ENCODE results near the gene PTPRD.

PTPRD gene

DNA sequence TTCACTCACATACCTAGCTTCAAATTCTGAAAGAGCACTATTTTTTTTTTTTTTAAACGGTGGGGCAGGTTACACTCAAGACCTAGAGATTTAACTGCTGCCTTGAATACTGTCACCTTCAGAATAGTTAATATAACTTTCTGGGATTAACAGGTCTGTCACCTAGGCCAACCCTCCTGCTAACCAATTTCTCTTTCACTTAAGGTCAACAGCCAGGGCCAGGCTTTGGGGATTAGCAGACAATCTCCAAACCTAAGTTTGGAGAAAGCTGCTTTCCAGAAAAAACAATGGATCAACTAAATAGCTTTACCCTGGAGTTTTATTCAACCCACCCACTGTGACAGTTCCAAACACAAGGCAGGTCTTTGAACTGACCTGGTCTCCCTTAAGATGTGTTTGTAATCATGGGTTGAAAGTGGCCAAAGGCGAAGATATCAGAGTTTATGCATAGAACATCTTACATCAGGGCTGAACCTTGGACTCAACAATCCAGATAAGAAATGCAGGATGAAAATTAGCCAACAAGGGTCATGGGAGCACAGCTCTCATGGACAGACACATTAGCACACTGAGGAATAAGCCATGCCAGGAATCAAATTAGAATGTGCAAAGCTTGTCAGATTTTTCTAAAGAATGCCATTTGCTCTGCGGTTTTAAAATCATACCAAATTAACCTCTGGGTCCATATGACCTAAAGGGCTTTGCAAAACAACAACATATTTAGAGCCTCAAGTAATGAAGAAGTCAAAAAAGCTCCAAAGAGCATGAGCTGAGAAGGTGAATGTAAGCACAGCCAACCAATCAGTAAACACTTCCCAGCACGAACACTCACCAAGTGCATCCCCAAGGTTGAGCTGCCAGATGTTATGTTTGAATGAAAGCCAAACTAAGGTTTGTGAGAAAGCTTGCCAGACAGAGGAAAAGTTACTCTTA, 2274.7 kb downstream of the PTPRD start:
- DNase-seq, result no peak

DNA sequence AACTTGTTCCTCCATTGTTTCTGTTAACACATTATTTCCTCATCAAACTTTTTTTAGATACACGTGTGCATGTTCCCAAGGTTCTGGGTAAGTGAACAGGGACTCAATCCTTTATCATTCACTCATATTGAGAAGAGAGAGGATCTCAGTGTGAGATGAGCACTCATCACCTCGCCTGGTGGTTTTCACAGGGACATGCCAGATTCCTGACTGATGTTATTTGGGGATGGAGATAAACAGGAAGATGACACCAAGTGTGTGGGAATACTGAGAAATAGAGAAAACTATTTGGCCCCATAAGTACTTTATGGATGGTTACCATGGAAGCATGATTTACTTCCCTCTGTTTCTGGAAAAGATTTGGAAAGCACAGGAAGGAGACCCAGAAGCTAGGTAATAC, 2279.9 kb downstream of the PTPRD start:
- no peak for DNase-seq

DNA sequence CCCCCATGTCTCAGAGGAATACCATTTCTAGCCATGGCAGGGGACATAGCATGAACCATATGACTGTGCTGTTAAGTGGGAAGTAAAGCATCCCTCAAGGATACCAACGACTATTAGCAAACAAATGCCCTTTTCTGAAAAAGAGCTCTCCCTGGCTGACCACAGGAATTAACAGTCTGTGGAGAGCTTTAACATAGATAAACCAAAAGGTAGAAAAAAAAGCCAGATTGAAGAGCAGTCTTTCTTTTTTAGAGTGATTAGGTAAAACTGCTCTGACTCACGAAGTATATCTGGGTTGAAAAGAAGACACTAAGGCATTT, 2280.5 kb downstream of the PTPRD start:
- no peak for DNase-seq

DNA sequence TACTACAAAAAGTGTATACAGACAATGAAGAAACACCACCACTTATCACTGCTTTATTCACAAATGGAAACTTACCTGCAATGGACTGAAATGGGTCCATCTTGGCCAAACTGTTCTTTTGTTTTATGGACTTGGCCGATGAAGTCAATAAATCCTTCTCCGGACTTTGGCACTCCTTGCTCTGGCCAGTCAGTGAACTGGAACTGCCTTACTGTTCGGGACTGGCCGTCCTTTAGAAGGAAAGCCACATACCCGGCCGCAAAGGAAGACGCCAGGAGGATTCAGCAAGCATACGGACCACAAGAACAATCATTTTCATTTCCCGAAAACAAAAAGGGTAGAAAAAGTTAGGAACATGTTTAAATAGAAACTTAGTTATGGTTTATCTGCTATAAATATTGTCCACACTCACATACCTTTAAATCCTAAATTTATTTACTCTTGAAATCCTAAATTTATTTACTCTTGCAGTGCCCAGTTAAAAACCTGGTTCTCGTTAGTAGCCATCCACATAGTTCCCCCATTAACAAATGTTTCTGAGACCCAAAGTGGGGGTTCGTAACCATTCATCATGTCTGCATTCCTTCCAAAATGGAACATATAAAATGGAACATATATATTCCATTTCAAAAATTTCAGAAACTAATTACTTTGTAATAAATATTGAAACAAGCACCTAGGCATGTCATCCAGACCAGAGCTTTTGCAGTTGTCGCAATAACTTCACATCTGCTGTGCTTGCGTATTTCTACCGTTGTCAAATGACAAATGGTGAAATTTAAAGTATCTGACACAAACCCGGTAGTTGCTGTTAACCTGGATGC, 2281.1 kb downstream of the PTPRD start:
- DNase-seq, result no peak

DNA sequence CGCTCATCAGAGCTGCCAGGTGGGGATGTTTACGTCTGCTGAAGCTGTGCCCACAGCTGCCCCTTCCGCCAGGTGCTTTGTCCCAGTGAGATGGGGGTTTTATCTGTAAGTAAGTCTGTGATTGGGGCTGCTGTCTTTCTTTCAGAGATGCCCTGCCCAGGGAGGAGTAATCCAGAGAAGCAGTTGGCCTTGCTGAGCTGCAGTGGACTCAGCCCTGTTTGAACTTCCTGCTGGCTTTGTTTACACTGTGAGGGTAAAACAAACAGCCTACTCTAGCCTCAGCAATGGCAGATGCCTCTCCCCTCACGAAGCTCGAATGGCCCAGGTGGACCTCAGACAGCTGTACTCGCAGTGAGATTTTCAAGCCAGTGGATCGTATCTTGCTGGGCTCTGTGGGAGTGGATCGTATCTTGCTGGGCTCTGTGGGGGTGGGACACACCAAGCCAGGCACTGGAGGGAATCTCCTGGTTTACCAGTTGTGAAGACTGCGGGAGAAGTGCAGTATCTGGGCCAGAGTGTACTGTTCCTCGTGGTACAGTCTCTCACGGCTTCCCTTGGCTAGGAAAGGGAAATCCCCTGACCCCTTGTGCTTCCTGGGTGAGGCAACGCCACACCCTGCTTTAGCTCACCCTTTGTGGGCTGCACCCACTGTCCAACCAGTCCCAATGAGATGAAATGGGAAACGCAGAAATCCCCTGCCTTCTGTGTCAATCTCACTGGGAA, 2283.1 kb downstream of the PTPRD start:
- DNase-seq, result no peak

DNA sequence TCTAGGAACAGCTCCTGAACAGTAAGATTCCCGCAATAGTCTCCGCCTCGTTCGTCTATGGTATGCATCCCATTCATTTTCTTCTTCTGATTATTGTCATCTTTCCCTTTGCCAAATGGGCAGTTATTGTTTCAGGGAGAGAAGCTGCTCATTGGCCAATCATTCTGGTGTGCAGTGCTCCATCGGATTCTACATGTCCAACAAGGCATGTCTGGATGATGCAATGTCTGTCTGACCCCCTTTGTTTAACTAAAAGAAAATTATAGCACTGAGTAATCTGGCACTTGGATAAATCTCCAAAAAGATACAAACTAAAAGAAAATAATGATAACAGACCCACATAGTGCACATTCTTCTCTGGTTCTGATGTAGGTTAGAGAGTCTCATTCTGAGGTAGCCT, 2297.6 kb downstream of the PTPRD start:
- no peak for DNase-seq

DNA sequence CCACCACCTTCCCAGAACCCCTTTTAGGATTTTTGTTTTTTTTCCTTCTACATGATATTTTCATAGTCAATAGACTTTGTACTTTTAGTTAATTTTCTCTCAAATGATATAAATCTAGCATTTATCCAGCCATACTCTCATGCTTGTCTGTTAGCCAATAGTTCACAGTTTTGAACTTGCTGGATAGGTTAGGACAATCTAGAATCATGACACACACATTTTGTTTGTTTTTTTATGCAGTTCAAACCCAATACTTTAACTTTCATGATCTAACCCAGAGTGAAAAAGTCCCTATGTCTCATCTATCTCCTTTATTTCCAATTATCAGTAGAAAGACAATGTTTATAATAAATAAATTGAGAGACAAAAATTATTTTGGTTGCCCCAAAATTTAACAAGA, 2303.5 kb downstream of the PTPRD start:
- no peak for DNase-seq

DNA sequence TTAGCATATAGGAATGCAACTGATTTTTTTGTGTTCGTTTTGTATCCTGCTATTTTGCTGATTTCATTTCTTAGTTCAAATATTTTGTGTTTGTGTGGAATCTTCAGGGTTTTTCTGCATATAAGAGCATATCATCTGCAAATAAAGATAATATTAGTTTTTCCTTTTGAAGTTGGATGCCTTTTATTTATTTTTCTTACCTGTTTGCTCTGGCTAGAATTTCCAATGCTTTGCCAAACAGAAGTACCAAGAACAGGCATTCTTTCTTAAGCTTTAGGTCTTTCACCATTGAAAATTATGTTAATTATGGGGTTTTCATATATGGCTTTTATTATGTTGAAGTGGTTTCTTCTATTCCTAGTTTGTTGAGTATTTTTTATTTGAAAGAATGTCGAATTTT, 2308.1 kb downstream of the PTPRD start:
- no peak for DNase-seq

DNA sequence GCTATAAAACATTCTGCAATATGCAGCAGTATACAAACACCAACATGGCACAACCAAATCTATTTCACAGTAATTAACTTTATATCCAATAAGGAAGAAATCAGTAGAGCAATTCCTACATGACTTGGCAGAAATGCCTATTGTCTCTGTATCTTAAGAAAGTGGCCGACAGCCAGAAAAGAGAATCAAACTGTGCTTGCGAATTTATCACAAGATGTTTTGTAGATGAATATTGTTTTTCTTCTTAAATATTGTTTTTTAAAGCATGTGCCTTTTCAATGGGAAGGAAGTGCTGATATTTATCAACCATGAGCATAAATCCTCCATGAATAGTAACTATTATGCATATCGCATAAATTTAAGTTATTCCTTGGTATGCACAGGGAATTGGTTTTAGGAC, 2311.5 kb downstream of the PTPRD start:
- DNase-seq, result no peak

DNA sequence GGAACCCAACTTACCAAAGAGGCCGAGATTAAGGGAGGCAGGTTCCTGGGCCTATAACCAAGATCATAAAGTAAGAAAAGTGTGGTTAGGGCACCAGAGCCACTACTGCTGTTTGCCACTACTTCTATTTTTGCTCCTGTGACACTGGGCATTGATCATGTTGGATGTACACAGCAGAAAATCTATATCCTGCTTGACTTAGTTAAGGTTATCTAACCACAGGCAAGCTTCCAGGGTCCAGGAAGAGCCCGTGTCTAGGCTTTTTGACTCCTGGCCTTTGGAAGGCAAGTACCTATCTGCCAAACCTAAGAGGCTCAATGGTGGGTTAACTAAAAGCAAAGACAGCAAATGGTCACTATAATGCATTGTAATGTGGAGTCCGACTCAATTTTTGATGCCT, 2315.8 kb downstream of the PTPRD start:
- no peak for DNase-seq

DNA sequence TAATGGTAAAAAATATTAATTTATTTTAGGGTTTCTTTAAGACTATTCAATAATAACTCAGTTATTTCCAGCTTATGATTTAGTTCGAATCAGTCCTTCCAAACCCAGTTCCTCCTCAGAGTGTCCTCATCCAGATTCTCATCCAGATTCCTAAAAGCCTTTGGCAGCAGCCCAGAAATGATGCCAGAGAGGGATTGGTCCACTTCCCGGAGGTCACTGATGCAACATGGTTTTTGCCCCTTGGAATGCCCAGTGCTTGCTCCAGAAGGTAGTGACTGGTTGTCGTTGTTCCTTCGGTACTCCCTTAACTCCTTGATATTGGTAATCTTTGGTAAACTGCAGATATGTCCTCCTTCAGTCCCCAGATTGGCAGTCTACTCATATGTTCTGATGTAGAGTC, 2320.1 kb downstream of the PTPRD start:
- no peak for DNase-seq

DNA sequence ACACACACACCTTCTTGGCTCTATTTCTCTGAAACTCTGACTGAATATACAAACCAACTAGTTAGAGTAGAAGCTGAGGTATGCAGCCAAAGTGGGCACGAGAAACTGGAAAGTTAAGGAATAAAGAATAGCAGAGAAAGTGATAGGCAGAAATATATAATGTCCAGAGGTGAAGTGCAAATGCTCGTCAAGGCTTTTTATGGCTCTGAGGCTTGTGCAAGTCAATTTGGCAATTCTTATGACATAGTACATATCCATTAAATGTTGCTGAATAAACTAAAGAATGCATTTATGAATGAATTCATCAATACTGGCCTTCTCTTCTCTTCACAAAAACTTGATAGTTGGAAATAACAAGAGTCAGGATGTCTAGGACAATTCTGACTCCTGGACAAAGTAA, 2323.1 kb downstream of the PTPRD start:
- DNase-seq, result no peak

DNA sequence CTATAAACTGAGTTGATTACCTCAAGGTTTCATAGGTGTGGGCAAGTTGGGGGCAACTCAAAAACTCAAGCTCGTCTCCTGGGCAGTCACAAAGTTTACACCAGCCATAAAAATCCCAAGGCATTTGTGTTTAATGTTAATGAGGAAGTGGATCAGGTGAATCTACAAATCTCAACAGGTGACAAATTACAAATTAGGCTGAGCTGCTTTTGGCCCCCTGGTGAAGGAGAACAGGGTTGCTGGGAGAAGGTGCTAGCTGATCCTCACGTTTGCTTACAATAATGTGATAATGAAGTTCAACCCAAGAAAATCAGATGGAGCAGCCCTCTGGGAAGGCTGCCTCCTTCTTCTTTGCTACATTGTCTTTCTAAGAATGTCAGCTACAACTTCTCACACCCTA, 2324.8 kb downstream of the PTPRD start:
- no peak for DNase-seq

DNA sequence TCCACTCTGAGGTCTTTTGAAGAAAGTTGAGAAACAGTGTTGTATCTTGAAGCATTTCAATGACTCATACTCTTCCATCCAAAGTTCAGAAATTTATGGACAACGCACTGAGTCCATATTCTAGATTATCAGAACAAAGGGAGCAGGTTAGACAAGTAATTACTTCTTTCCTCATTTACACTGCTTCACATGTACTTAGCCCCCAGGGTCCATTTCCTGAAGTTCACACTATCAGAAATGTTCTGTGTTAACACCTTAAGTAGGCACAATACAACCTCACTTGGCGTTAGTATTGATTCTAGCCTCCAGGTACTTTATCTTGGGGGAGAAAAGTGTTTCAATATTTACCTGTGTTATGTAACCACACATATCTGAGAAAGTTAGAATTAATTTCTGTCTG, 2325.3 kb downstream of the PTPRD start:
- no peak for DNase-seq

DNA sequence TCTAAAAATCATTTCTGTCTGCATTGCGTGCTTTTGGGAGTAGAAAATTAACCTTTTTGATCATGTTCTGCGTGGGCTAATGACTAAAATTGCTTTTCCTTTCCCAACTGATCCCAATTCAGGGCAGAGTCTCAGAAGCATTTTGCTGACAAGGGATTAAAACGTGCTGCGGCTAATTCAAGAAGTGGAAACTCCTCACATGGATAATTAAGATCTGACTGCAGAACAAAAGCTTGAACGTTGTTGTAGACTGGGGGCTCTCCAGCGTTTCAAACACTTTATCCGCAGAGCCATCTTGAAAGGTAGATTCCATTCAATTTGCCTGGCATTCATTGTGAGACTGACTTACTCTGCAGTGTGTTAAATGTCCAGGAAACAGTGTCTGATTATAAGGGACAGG, 2327.9 kb downstream of the PTPRD start:
- no peak for DNase-seq

DNA sequence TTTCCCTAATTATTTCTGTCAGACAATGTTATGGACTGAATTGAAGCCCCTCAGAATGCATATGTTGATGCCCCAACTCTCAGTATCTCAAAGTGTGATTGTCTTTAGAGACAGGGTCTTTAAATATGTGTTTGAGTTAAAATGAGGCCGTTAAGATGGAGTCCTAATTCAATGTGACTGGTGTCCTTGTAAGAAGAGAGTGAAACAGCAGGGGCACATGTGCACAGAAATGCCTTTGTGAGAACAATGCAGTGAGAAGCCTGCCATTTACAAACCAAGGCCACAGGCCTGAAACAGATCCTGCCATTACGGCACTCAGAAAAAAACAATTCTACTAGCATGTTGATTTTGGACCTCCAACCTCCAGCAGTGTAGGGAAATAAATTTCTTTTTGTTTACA, 2330.3 kb downstream of the PTPRD start:
- DNase-seq, result no peak

DNA sequence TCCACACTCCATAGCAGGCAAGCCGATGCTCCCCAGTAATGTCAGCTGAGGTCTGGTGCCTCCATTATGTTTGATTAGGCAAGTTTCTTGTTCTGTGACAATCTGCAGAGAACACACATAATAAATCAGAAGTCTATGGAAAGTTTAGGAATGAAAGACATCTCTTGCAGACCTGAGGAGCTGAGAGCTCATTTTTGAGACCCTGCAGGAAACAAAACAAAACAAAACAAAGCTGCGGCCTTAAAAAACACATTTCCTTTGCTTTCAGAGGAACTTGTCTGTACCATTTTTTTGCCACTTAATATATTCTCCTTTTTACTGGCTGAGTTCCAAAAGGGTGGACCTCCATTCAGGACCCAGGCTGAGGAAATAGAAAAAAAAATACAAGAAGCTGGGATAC, 2332.0 kb downstream of the PTPRD start:
- DNase-seq, result no peak

DNA sequence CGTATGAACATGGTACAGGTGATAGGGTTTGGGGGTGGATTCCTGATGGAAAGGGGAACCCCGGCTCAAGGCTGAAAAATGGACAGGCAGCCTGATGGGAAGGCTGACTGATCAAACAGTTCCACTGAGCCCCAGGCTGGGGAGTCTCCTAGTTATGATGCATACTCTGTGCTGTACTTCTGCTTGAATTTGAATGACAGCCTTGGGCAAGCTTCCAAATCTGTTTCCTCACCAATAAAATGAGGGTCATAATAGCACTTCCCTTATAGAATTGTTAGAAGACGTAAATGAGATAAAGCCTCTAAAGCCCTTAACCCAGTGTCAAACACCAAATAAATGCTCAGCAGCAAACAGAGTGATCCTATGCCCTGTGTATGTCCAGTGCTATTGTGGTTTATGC, 2334.8 kb downstream of the PTPRD start:
- no peak for DNase-seq

DNA sequence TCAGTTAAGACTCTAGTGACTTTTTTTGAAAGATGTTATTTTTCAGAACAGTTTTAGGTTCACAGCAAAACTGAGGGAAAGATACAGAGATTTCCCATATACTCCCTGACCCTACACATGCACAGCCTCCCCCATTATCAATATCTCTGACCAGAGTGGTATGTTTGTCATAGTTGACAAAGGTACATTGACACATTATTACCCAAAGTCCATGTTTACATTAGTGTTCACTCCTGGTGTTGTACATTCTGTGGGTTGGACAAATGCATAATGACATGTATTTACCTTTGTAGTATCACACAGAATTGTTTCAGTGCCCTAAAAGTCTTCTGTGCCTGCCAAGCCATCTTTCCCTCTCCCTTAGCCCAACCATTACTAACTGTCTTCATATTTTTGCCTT, 2342.6 kb downstream of the PTPRD start:
- no peak for DNase-seq

DNA sequence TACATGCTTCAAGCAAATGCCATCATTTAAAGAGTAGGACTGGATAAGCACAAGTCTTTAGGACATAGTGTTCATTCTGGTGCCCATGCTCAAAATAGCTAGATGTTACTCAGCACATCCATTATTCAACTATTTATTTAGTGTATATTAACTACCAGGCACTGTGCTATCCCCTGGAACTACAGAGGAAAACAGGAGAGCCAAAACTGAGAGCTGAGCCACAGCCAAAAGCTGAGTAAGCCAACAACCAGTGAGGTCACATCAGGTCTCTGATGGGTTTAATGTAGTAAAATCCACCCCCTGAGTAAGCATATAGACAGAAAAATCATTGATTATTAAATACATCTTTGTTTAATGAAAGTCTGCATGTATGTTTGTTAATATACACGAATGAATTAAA, 2343.9 kb downstream of the PTPRD start:
- DNase-seq, result no peak

DNA sequence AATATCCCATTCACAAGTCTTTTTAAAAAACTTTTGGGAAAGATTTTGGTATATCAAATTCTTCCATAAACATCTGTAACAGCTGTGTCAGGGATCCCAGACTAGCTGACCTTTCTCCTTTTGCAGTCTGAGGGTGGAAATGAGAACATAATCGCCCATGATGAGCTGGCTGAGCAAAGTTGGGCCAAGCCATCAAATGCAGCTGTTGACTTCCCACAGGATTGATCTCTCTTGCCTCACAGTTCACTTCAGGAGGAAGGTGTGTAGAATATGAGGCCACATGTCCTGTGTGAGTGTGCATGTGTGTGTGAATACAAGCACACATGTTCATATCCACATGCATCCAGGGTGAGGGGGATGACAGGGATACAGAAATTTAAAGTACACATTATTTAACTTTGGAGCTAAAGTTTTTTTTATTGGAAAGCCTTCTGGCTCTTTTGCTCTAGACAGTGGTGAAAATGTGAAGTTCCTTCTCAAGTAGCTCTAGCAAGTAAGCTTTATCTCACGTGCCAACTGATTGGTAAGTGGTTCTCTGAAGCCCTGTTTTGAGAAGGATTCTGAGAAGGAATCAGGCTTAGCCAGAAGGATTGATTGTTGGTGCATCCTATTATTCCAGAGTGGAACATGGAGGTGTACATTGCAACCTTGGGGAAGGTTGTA, 2344.5 kb downstream of the PTPRD start:
- DNase-seq, result no peak

DNA sequence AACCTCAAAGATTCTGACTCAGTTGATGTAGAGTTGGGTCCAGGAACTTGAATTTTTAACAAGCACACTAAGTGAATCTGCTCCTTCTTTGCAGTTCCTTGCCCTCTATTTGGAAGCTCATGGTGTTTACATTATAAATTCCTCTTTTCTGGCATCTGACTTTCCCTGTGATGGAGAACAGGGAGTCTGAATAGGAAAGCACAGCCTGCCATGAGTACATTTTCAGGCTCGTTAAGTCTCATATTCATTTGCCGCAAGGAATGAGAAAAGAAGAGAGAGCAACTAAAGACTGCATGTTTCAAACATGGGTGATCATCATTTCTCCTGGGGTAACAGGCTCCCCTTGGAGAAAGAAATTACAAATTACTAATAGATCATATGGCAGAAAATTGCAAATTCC, 2345.2 kb downstream of the PTPRD start:
- no peak for DNase-seq

DNA sequence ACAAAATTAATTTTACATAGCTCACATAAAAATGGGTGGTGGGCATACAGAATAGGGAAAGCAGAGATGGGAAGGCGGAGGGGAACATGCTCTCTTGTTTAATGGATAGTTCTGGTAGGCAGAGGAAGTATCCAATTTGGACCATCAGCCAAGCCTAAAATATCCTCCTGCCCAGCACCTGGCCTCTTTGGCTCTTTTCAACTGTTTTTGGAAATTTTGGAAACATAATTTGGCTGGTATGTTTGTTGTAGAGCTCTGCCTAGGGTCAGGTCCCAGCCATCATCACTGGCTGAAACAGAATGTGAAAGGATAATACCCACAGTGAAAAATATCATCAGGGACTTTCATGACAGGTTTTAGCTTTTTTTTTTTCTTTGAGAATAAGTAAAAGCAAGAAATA, 2345.9 kb downstream of the PTPRD start:
- no peak for DNase-seq

Data from NCI-H1048 (cell line).